ENCODE measurements around the gene LSM7. TPM values are rescaled to one million over a fixed set of nuclear protein-coding genes. Genes with fewer than 3 reads are reported as not detected.

LSM7 gene
- total RNA-seq, 3 donors from 2014 or later (not counting 1 experiment from before 2014, with no cell fraction given): 52.0 to 80.2 (median 77.4) TPM

DNA sequence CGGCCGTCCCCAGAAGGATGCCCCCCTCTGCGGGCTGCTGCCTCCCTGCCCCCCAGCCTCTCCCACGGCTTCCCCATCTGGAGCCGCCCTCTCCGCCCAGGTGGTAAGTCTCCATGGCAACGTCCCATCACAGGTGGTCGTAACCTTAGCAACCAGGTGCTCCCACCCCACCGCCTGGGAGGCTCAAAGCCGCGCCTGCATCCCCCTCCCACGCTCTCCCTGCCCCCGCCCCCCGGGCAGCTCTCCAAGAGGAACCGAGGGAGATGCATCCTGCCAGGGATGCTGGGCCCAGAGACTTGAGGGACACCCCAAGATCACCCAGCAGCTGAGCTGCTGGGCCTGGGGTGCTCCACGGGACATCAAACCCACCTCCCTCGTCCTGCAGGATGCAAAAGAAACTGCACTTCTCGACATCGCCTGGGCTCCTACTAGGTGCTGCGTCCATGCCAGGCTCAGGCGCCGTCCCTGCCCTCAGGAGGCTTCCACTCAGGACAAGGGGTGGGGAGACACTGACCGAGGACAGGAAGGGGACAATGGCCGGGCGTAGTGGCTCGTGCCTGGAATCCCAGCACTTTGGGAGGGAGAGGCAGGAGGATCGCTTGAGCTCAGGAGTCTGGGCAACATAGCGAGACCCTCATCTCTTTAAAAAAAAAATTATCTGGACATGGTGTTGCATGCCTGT, 15.4 kb downstream of the LSM7 start:
- Mint-ChIP-seq H3K36me3 (peaks cover 9% of the 10 kb centered on the region), H3K4me3 (no peak overlapping the region), H3K27me3 (ENCODE audit: low read depth in 2 of 2) (peaks cover 16 to 33% of the 10 kb centered on the region in 2 donors), H3K4me1 (peaks cover 8 to 14% of the 10 kb centered on the region in 2 donors), H3K27ac (no peak overlapping the region), H3K9me3 (peaks cover 0 to 6% of the 10 kb centered on the region in 2 donors)
- Histone ChIP-seq H3K9me3 (ENCODE audit: control insufficient read depth, insufficient read depth, low read length) (no peaks in the 10 kb centered on the region), H3K36me3 (ENCODE audit: control insufficient read depth, insufficient read depth, low read length) (no peaks in the 10 kb centered on the region), H3K4me1 (ENCODE audit: control insufficient read depth, insufficient read depth, low read length) (peaks cover 15% of the 10 kb centered on the region), H3K27me3 (ENCODE audit: control insufficient read depth, insufficient read depth, low read length) (peaks cover 27% of the 10 kb centered on the region), H3K27ac (ENCODE audit: low read length) (no peak overlapping the region), H3K4me3 (ENCODE audit: low read length) (no peak overlapping the region)
- TF ChIP-seq, protein P1, sequence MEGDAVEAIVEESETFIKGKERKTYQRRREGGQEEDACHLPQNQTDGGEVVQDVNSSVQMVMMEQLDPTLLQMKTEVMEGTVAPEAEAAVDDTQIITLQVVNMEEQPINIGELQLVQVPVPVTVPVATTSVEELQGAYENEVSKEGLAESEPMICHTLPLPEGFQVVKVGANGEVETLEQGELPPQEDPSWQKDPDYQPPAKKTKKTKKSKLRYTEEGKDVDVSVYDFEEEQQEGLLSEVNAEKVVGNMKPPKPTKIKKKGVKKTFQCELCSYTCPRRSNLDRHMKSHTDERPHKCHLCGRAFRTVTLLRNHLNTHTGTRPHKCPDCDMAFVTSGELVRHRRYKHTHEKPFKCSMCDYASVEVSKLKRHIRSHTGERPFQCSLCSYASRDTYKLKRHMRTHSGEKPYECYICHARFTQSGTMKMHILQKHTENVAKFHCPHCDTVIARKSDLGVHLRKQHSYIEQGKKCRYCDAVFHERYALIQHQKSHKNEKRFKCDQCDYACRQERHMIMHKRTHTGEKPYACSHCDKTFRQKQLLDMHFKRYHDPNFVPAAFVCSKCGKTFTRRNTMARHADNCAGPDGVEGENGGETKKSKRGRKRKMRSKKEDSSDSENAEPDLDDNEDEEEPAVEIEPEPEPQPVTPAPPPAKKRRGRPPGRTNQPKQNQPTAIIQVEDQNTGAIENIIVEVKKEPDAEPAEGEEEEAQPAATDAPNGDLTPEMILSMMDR (IDR thresholded peaks at IDR 0.05): no peak
- intact Hi-C loops (cut with micrococcal nuclease): no loop called here
- ATAC-seq (no peak), DNase-seq (no peak)
- 45% methylated on average over 28 of the region's 28 CpGs for WGBS (ENCODE audit: insufficient coverage)

DNA sequence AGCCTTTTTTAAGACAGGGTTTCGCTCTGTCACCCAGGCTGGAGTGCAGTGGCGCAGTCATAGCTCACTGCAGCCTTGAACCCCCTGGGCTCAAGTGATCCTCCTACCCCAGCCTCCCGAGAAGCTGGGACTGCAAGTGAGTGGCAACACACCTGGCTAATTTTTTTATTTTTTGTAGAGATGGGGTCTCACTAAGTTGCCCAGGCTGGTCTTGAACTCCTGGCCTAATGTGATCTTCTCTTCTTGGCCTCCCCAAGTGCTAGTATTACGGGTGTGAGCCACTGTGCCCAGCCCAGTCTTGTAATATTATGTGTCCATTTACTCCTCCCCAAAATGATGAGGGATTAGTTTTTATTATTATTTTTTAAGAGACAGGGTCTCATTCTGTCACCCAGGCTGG, 17.3 kb downstream of the LSM7 start:
- H3K4me1 Mint-ChIP-seq: peaks cover 8 to 12% of the 10 kb centered on the region in 2 donors
- no peak overlapping the region for H3K27ac Mint-ChIP-seq
- no peak overlapping the region for H3K4me3 Mint-ChIP-seq
- TF ChIP-seq, protein P1 (IDR thresholded peaks at IDR 0.05): no peak
- no peaks in the 10 kb centered on the region for H3K9me3 ChIP-seq (ENCODE audit: control insufficient read depth, insufficient read depth, low read length)
- peaks cover 0 to 6% of the 10 kb centered on the region in 2 donors for H3K9me3 Mint-ChIP-seq
- intact Hi-C loops (cut with micrococcal nuclease): no loop called here
- H3K27me3 ChIP-seq (ENCODE audit: control insufficient read depth, insufficient read depth, low read length): peaks cover 39% of the 10 kb centered on the region
- peaks cover 26 to 40% of the 10 kb centered on the region in 2 donors for H3K27me3 Mint-ChIP-seq (ENCODE audit: low read depth in 2 of 2)
- DNase-seq: no peak
- peaks cover 9% of the 10 kb centered on the region for H3K36me3 Mint-ChIP-seq
- no peaks in the 10 kb centered on the region for H3K36me3 ChIP-seq (ENCODE audit: control insufficient read depth, insufficient read depth, low read length)
- no peak for ATAC-seq
- 98% methylated on average over 3 of the region's 4 CpGs for WGBS (ENCODE audit: insufficient coverage)
- H3K4me1 ChIP-seq (ENCODE audit: control insufficient read depth, insufficient read depth, low read length): peaks cover 16% of the 10 kb centered on the region
- no peak overlapping the region for H3K27ac ChIP-seq (ENCODE audit: low read length)
- H3K4me3 ChIP-seq (ENCODE audit: low read length): no peak overlapping the region

DNA sequence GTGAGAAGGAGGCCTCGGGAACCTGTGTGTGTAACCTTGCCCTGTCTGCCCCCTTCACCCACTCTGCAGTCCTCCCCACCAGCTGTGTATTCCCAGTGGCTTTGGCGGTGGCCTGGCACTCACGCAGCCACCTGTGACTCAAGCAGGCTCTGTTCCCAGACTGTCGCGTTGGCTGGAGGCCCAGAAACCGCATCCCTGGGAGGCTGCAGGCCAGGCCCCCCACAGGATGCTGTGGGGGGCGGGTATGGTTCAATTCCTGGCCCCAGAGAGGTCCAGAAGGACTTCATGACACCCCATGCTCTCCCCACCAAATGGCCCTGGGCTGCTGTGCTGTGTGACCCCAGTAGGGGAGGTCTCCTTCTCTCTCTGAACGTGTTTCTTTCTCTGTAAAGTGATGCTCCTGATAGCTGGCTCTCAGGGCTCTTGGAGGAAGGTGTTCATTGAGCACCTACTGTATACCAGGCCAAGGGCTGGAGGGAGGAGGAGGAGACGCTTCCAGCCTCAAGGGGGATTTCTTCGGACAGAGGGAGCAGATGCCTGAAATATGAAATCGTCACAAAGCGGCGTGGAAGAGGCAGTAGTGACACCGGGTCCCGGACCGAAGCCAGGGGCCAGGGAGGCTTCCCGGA, 18.5 kb downstream of the LSM7 start:
- H3K27ac ChIP-seq (ENCODE audit: low read length): no peak overlapping the region
- Mint-ChIP-seq H3K4me3 (no peak overlapping the region), H3K27ac (no peak overlapping the region), H3K27me3 (ENCODE audit: low read depth in 2 of 2) (peaks cover 26 to 44% of the 10 kb centered on the region in 2 donors), H3K4me1 (peaks cover 0 to 5% of the 10 kb centered on the region in 2 donors), H3K36me3 (peaks cover 4% of the 10 kb centered on the region), H3K9me3 (peaks cover 0 to 4% of the 10 kb centered on the region in 2 donors)
- no peaks in the 10 kb centered on the region for H3K9me3 ChIP-seq (ENCODE audit: control insufficient read depth, insufficient read depth, low read length)
- H3K4me1 ChIP-seq (ENCODE audit: control insufficient read depth, insufficient read depth, low read length): peaks cover 9% of the 10 kb centered on the region
- ATAC-seq (no peak), DNase-seq (no peak)
- peaks cover 42% of the 10 kb centered on the region for H3K27me3 ChIP-seq (ENCODE audit: control insufficient read depth, insufficient read depth, low read length)
- 54% methylated on average over 17 of the region's 17 CpGs for WGBS (ENCODE audit: insufficient coverage)
- no peak overlapping the region for H3K4me3 ChIP-seq (ENCODE audit: low read length)
- no peaks in the 10 kb centered on the region for H3K36me3 ChIP-seq (ENCODE audit: control insufficient read depth, insufficient read depth, low read length)
- TF ChIP-seq, protein P1 (IDR thresholded peaks at IDR 0.05): no peak
- intact Hi-C loops (cut with micrococcal nuclease): no loop called here

Measured in natural killer cell (primary cell).